Measurements from ENCODE around the gene THSD8.

- TF ChIP-seq EZH2 (IDR thresholded peaks at IDR 0.05; ENCODE audit: low read length, missing control alignments): no peak
- no peak for TF ChIP-seq CTCF (conservative IDR thresholded peaks at IDR 0.05 in 1 of 2, IDR thresholded peaks at IDR 0.05 in 1 of 2; ENCODE audit: low read depth in 1 of 2, low read length in 2 of 2)
These were observed 15.6 kb upstream of the THSD8 start for GRCh38 chr19:12786141-12786870.

Measured in fibroblast of lung (primary cell).